ENCODE data around the gene CAP2.

The CAP2 gene

GRCh38 chr6:17419189-17419575 is 25.8 kb downstream of the CAP2 start:
- TF ChIP-seq ZBTB7A (IDR thresholded peaks at IDR 0.05; ENCODE audit: low read depth) (no peak), TAF1 (IDR thresholded peaks at IDR 0.05; ENCODE audit: low read depth) (no peak), EP300 (IDR thresholded peaks at IDR 0.05; ENCODE audit: borderline replicate concordance) (no peak), EGR1 (IDR thresholded peaks at IDR 0.05) (no peak), CREB1 (IDR thresholded peaks at IDR 0.05; ENCODE audit: low read depth) (no peak)

- TF ChIP-seq MAX (IDR thresholded peaks at IDR 0.05) (no peak), RAD21 (IDR thresholded peaks at IDR 0.05; ENCODE audit: low read depth) (no peak), EGR1 (IDR thresholded peaks at IDR 0.05) (no peak), TCF12 (IDR thresholded peaks at IDR 0.05; ENCODE audit: low read depth) (no peak), EP300 (IDR thresholded peaks at IDR 0.05; ENCODE audit: borderline replicate concordance) (no peak), CEBPB (IDR thresholded peaks at IDR 0.05) (no peak), CREB1 (IDR thresholded peaks at IDR 0.05; ENCODE audit: low read depth) (no peak)
These were observed 27.0 kb downstream of the CAP2 start for GRCh38 chr6:17420368-17420767.

GRCh38 chr6:17421406-17421805 is 28.0 kb downstream of the CAP2 start:
- no peak for TF ChIP-seq TAF1 (IDR thresholded peaks at IDR 0.05; ENCODE audit: low read depth)
- TF ChIP-seq, protein P1, sequence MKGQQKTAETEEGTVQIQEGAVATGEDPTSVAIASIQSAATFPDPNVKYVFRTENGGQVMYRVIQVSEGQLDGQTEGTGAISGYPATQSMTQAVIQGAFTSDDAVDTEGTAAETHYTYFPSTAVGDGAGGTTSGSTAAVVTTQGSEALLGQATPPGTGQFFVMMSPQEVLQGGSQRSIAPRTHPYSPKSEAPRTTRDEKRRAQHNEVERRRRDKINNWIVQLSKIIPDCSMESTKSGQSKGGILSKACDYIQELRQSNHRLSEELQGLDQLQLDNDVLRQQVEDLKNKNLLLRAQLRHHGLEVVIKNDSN (IDR thresholded peaks at IDR 0.05), result no peak
- no peak for TF ChIP-seq EGR1 (IDR thresholded peaks at IDR 0.05)
- TF ChIP-seq FOXM1 (IDR thresholded peaks at IDR 0.05; ENCODE audit: borderline replicate concordance, low read depth), result no peak
- no peak for TF ChIP-seq MAX (IDR thresholded peaks at IDR 0.05)
- TF ChIP-seq CEBPB (IDR thresholded peaks at IDR 0.05), result no peak
- no peak for TF ChIP-seq TEAD4 (IDR thresholded peaks at IDR 0.05)
- TF ChIP-seq RAD21 (IDR thresholded peaks at IDR 0.05; ENCODE audit: low read depth), result no peak
- TF ChIP-seq CREB1 (IDR thresholded peaks at IDR 0.05; ENCODE audit: low read depth), result no peak
- TF ChIP-seq NFIC (IDR thresholded peaks at IDR 0.05), result no peak
- no peak for TF ChIP-seq EP300 (IDR thresholded peaks at IDR 0.05; ENCODE audit: borderline replicate concordance)
- no peak for TF ChIP-seq ZBTB7A (IDR thresholded peaks at IDR 0.05; ENCODE audit: low read depth)
- TF ChIP-seq TCF12 (IDR thresholded peaks at IDR 0.05; ENCODE audit: low read depth), result no peak
- TF ChIP-seq YY1 (IDR thresholded peaks at IDR 0.05; ENCODE audit: low read depth), result no peak
- TF ChIP-seq, protein P2, sequence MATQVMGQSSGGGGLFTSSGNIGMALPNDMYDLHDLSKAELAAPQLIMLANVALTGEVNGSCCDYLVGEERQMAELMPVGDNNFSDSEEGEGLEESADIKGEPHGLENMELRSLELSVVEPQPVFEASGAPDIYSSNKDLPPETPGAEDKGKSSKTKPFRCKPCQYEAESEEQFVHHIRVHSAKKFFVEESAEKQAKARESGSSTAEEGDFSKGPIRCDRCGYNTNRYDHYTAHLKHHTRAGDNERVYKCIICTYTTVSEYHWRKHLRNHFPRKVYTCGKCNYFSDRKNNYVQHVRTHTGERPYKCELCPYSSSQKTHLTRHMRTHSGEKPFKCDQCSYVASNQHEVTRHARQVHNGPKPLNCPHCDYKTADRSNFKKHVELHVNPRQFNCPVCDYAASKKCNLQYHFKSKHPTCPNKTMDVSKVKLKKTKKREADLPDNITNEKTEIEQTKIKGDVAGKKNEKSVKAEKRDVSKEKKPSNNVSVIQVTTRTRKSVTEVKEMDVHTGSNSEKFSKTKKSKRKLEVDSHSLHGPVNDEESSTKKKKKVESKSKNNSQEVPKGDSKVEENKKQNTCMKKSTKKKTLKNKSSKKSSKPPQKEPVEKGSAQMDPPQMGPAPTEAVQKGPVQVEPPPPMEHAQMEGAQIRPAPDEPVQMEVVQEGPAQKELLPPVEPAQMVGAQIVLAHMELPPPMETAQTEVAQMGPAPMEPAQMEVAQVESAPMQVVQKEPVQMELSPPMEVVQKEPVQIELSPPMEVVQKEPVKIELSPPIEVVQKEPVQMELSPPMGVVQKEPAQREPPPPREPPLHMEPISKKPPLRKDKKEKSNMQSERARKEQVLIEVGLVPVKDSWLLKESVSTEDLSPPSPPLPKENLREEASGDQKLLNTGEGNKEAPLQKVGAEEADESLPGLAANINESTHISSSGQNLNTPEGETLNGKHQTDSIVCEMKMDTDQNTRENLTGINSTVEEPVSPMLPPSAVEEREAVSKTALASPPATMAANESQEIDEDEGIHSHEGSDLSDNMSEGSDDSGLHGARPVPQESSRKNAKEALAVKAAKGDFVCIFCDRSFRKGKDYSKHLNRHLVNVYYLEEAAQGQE (IDR thresholded peaks at IDR 0.05; ENCODE audit: low read depth), result no peak

GRCh38 chr6:17423026-17423425 is 29.6 kb downstream of the CAP2 start:
- TF ChIP-seq TEAD4 (IDR thresholded peaks at IDR 0.05) (peak; percentile 71), EP300 (IDR thresholded peaks at IDR 0.05; ENCODE audit: borderline replicate concordance) (peak; percentile 57; the same call in 1 of the 2 replicates), TCF12 (IDR thresholded peaks at IDR 0.05; ENCODE audit: low read depth) (no peak), NFIC (IDR thresholded peaks at IDR 0.05) (peak; percentile 79)
- TF ChIP-seq, protein P1 (IDR thresholded peaks at IDR 0.05), result peak; percentile 46

GRCh38 chr6:17427062-17427461 is 33.7 kb downstream of the CAP2 start:
- TF ChIP-seq TCF12 (IDR thresholded peaks at IDR 0.05; ENCODE audit: low read depth) (no peak), YY1 (IDR thresholded peaks at IDR 0.05; ENCODE audit: low read depth) (no peak), CEBPB (IDR thresholded peaks at IDR 0.05) (no peak), TEAD4 (IDR thresholded peaks at IDR 0.05) (no peak)

GRCh38 chr6:17427617-17428016 is 34.2 kb downstream of the CAP2 start:
- TF ChIP-seq TAF1 (IDR thresholded peaks at IDR 0.05; ENCODE audit: low read depth), result no peak
- TF ChIP-seq CEBPB (IDR thresholded peaks at IDR 0.05), result no peak
- TF ChIP-seq, protein P1 (IDR thresholded peaks at IDR 0.05), result no peak
- TF ChIP-seq, protein P2 (IDR thresholded peaks at IDR 0.05; ENCODE audit: low read depth), result no peak
- TF ChIP-seq TCF12 (IDR thresholded peaks at IDR 0.05; ENCODE audit: low read depth), result no peak
- TF ChIP-seq EGR1 (IDR thresholded peaks at IDR 0.05), result no peak
- no peak for TF ChIP-seq FOXM1 (IDR thresholded peaks at IDR 0.05; ENCODE audit: borderline replicate concordance, low read depth)
- TF ChIP-seq EP300 (IDR thresholded peaks at IDR 0.05; ENCODE audit: borderline replicate concordance), result no peak
- TF ChIP-seq NFIC (IDR thresholded peaks at IDR 0.05), result no peak
- TF ChIP-seq MAX (IDR thresholded peaks at IDR 0.05), result no peak
- no peak for TF ChIP-seq ZBTB7A (IDR thresholded peaks at IDR 0.05; ENCODE audit: low read depth)
- TF ChIP-seq YY1 (IDR thresholded peaks at IDR 0.05; ENCODE audit: low read depth), result no peak
- no peak for TF ChIP-seq RAD21 (IDR thresholded peaks at IDR 0.05; ENCODE audit: low read depth)
- TF ChIP-seq CREB1 (IDR thresholded peaks at IDR 0.05; ENCODE audit: low read depth), result no peak
- TF ChIP-seq TEAD4 (IDR thresholded peaks at IDR 0.05), result no peak
